Peyer's patch (tissue), 4 donors: ENCODE data around the gene STAG1.

ENCODE experiments used
- POLR2A ChIP-seq, 2 donors: fragments of 450-650 bp; IDR thresholded peaks; one replicate each; pipeline ENCODE4 v1.5.1; 2017; ENCODE audit warnings: antibody characterized with exemption in 2 of 2, mild to moderate bottlenecking in 2 of 2, moderate library complexity in 2 of 2
- TF ChIP-seq, protein P1 (sequence below), 6 experiments: fragments of 450-650 bp in 4 of 6; fragments of 200-600 bp in 2 of 6; sonication (generic) in 1 of 6; IDR thresholded peaks; one replicate each; pipeline ENCODE4 v1.5.1; 2017 to 2019; ENCODE audit warnings: antibody characterized with exemption in 6 of 6, mild to moderate bottlenecking in 3 of 6, moderate library complexity in 1 of 6

DNA sequence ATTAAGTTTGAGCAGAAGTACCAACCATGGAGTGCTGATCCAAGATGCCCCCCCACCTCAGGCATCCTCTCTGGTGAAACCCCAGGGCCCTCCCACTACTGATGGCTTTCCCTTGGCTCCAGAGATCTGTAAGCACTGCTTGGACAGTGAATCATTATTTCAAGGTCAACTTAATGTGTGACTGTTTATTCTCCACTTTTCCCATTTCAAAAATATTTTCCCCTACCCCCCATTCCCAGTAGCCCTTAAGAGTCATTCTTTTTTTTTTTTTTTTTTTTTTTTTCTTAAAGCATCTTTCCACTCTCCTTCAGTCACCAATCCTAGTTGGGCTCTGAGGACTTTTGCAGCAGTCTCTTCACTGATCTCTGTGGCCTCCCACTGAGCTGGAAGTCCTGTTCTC is 419.4 kb downstream of the STAG1 start:
- TF ChIP-seq, protein P1, sequence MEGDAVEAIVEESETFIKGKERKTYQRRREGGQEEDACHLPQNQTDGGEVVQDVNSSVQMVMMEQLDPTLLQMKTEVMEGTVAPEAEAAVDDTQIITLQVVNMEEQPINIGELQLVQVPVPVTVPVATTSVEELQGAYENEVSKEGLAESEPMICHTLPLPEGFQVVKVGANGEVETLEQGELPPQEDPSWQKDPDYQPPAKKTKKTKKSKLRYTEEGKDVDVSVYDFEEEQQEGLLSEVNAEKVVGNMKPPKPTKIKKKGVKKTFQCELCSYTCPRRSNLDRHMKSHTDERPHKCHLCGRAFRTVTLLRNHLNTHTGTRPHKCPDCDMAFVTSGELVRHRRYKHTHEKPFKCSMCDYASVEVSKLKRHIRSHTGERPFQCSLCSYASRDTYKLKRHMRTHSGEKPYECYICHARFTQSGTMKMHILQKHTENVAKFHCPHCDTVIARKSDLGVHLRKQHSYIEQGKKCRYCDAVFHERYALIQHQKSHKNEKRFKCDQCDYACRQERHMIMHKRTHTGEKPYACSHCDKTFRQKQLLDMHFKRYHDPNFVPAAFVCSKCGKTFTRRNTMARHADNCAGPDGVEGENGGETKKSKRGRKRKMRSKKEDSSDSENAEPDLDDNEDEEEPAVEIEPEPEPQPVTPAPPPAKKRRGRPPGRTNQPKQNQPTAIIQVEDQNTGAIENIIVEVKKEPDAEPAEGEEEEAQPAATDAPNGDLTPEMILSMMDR (IDR thresholded peaks at IDR 0.05) = no peak
- TF ChIP-seq POLR2A (IDR thresholded peaks at IDR 0.05) = no peak
